ENCODE data around the gene SORCS2.

Gene SORCS2

GRCh38 chr4:7757501-7758471, 565.4 kb downstream of the SORCS2 start:
- no peak overlapping the region for H3K4me2 ChIP-seq (ENCODE audit: low read length)

GRCh38 chr4:7758476-7758875, 566.1 kb downstream of the SORCS2 start:
- H3K36me3 ChIP-seq (replicated peaks; ENCODE audit: low read depth, low read length): no peaks in the 10 kb centered on the region
- H3K27me3 ChIP-seq (ENCODE audit: low read depth, low read length): peaks cover 8% of the 10 kb centered on the region; the same call in 1 of the 2 replicates
- H2AFZ ChIP-seq (ENCODE audit: low read depth, low read length): peak overlapping the region; percentile 99
- H3K9me3 ChIP-seq (ENCODE audit: insufficient read depth, low read length): no peaks in the 10 kb centered on the region
- H3K27ac ChIP-seq (ENCODE audit: low read length): no peak overlapping the region
- no peak for TF ChIP-seq EZH2phosphoT487 (IDR thresholded peaks at IDR 0.05; ENCODE audit: low read depth)
- H4K20me1 ChIP-seq (ENCODE audit: insufficient read depth, low read length): no peaks in the 10 kb centered on the region
- H3K9ac ChIP-seq (ENCODE audit: low read length): no peak overlapping the region
- H3K4me1 ChIP-seq (ENCODE audit: low read length): peaks cover 12% of the 10 kb centered on the region; the same call in 1 of the 2 replicates
- H3K4me2 ChIP-seq (ENCODE audit: low read length): peak overlapping the region; percentile 82
- H3K4me3 ChIP-seq (ENCODE audit: low read length): 0 out of 2 replicates have a peak overlapping the region, but pooled peaks have one; percentile 73
- H3K79me2 ChIP-seq (ENCODE audit: low read length): no peaks in the 10 kb centered on the region

More at GRCh38 chr4:7757501-7758471, 565.4 kb downstream of the SORCS2 start:
- H3K4me3 ChIP-seq (ENCODE audit: low read length): no peak overlapping the region
- TF ChIP-seq EZH2phosphoT487 (IDR thresholded peaks at IDR 0.05; ENCODE audit: low read depth): no peak
- no peak for TF ChIP-seq CTCF (IDR thresholded peaks at IDR 0.05; ENCODE audit: low read depth, low read length)
- peaks cover 12% of the 10 kb centered on the region; the same call in 1 of the 2 replicates for H3K4me1 ChIP-seq (ENCODE audit: low read length)
- no peaks in the 10 kb centered on the region for H4K20me1 ChIP-seq (ENCODE audit: insufficient read depth, low read length)
- H3K9ac ChIP-seq (ENCODE audit: low read length): no peak overlapping the region
- peaks cover 8% of the 10 kb centered on the region; the same call in 1 of the 2 replicates for H3K27me3 ChIP-seq (ENCODE audit: low read depth, low read length)
- no peaks in the 10 kb centered on the region for H3K9me3 ChIP-seq (ENCODE audit: insufficient read depth, low read length)
- H3K79me2 ChIP-seq (ENCODE audit: low read length): no peaks in the 10 kb centered on the region
- H3K27ac ChIP-seq (ENCODE audit: low read length): no peak overlapping the region
- H3K36me3 ChIP-seq (replicated peaks; ENCODE audit: low read depth, low read length): no peaks in the 10 kb centered on the region
- no peak overlapping the region for H2AFZ ChIP-seq (ENCODE audit: low read depth, low read length)

- Histone ChIP-seq H3K4me2 (ENCODE audit: low read length) (peak overlapping the region; percentile 82), H3K4me3 (ENCODE audit: low read length) (peak overlapping the region; percentile 73), H3K27me3 (ENCODE audit: low read depth, low read length) (peaks cover 8% of the 10 kb centered on the region; the same call in 1 of the 2 replicates)
These were observed 566.9 kb downstream of the SORCS2 start for GRCh38 chr4:7759216-7759615.

GRCh38 chr4:7759635-7760034, 567.3 kb downstream of the SORCS2 start:
- peaks cover 8% of the 10 kb centered on the region; the same call in 1 of the 2 replicates for H3K27me3 ChIP-seq (ENCODE audit: low read depth, low read length)
- no peaks in the 10 kb centered on the region for H3K79me2 ChIP-seq (ENCODE audit: low read length)
- H3K9me3 ChIP-seq (ENCODE audit: insufficient read depth, low read length): no peaks in the 10 kb centered on the region
- TF ChIP-seq CTCF (IDR thresholded peaks at IDR 0.05; ENCODE audit: low read depth, low read length): no peak
- no peak for TF ChIP-seq EZH2phosphoT487 (IDR thresholded peaks at IDR 0.05; ENCODE audit: low read depth)
- H3K4me1 ChIP-seq (ENCODE audit: low read length): peaks cover 12% of the 10 kb centered on the region; the same call in 1 of the 2 replicates
- no peak overlapping the region for H3K27ac ChIP-seq (ENCODE audit: low read length)
- H3K4me3 ChIP-seq (ENCODE audit: low read length): peak overlapping the region; percentile 73
- H3K4me2 ChIP-seq (ENCODE audit: low read length): peak overlapping the region; percentile 82
- peak overlapping the region; percentile 30; the same call in 1 of the 2 replicates for H3K9ac ChIP-seq (ENCODE audit: low read length)
- no peaks in the 10 kb centered on the region for H4K20me1 ChIP-seq (ENCODE audit: insufficient read depth, low read length)
- H3K36me3 ChIP-seq (replicated peaks; ENCODE audit: low read depth, low read length): no peaks in the 10 kb centered on the region
- H2AFZ ChIP-seq (ENCODE audit: low read depth, low read length): peak overlapping the region; percentile 99

More at GRCh38 chr4:7759216-7759615, 566.9 kb downstream of the SORCS2 start:
- H2AFZ ChIP-seq (ENCODE audit: low read depth, low read length): peak overlapping the region; percentile 99
- H3K79me2 ChIP-seq (ENCODE audit: low read length): no peaks in the 10 kb centered on the region
- TF ChIP-seq EZH2phosphoT487 (IDR thresholded peaks at IDR 0.05; ENCODE audit: low read depth) (no peak), CTCF (IDR thresholded peaks at IDR 0.05; ENCODE audit: low read depth, low read length) (no peak)
- no peaks in the 10 kb centered on the region for H3K9me3 ChIP-seq (ENCODE audit: insufficient read depth, low read length)
- no peaks in the 10 kb centered on the region for H4K20me1 ChIP-seq (ENCODE audit: insufficient read depth, low read length)
- no peaks in the 10 kb centered on the region for H3K36me3 ChIP-seq (replicated peaks; ENCODE audit: low read depth, low read length)
- no peak overlapping the region for H3K27ac ChIP-seq (ENCODE audit: low read length)
- H3K9ac ChIP-seq (ENCODE audit: low read length): peak overlapping the region; percentile 30
- H3K4me1 ChIP-seq (ENCODE audit: low read length): peaks cover 12% of the 10 kb centered on the region; the same call in 1 of the 2 replicates
